Measurements from ENCODE around the gene TSC2. TPM values are rescaled to one million over a fixed set of nuclear protein-coding genes. Genes with fewer than 3 reads are reported as not detected.
A peak's percentile ranks its signal among the peaks of the same experiment; 100 is the strongest.

TSC2 gene
- total RNA-seq (133 TPM), polyA plus RNA-seq (10 to 100 TPM; 22.7 to 26.6 (median 26.4) TPM)

DNA sequence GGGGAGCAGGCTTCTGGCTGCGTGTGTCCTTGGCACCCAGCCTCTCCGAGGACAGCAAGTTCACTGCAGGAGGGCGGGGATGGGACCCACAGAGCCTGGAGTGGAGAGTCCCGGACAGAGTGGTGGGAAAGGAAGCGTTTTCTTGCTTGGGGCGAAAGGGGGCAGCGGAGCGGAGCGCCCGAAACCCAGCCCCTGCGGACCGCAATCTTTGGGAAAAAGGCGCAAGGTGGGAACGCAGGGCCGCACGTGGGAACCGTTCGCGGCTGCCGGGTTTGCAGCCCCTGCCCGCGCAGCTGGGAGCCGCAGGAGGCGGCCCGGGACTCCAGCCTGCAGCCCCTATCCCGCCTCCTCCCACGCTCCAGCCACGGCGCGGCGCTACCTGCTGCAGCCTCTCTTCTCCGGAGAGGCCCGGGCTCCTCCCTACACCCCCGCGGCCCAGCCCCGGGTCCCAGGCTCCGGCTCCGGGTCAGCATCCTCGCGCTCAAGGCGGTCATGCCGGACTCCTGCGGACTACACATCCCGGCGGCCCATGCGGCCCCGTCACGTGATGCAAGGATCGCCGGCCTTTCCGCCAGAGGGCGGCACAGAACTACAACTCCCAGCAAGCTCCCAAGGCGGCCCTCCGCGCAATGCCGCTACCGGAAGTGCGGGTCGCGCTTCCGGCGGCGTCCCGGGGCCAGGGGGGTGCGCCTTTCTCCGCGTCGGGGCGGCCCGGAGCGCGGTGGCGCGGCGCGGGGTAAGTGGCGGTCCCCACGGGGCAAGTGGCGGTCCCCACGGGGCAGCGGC, at the start of gene TSC2, which contains the start of gene NTHL1:
Gene TSC2, plus strand, starts transcription at position 656 of the 786 bp plus-strand sequence. CDS start 631 bp downstream, outside the sequence.
Gene NTHL1, minus strand, starts transcription at position 505 of the 786 bp plus-strand sequence. Its CDS starts 11 bp downstream, at position 494.
- no peaks in the 10 kb centered on the region for H3K9me3 ChIP-seq (ENCODE audit: control insufficient read depth in 2 of 2, low read length in 2 of 2)
- H3K27ac ChIP-seq (ENCODE audit: insufficient read depth, low read length, poor library complexity, severe bottlenecking) = peak within 1 kb of the TSS; percentile 65
- ATAC-seq (ENCODE audit: low read depth in 2 of 2) (peak; percentile 94 to 97), DNase-seq (peak; percentile 90 to 96 (median 92))
- H3K27me3 ChIP-seq (ENCODE audit: control insufficient read depth, insufficient read depth, low read length) = no peaks in the 10 kb centered on the region
- H3K36me3 ChIP-seq (ENCODE audit: control insufficient read depth, insufficient read depth, low read length) = peaks cover 3% of the 10 kb centered on the region
- Mint-ChIP-seq H3K27me3 (no peaks in the 10 kb centered on the region), H3K4me1 (peaks cover 4 to 22% (median 7%) of the 10 kb centered on the region in 4 donors), H3K27ac (peak within 1 kb of the TSS; percentile 74 to 86 (median 74)), H3K4me3 (peak within 1 kb of the TSS; percentile 93 to 96 (median 94)), H3K9me3 (no peaks in the 10 kb centered on the region), H3K36me3 (no peaks in the 10 kb centered on the region)
- H3K4me3 ChIP-seq (ENCODE audit: low read depth, low read length) = peak within 1 kb of the TSS; percentile 83
- H3K4me1 ChIP-seq (ENCODE audit: control insufficient read depth, insufficient read depth, low read length, poor library complexity, severe bottlenecking) = peaks cover 18% of the 10 kb centered on the region

DNA sequence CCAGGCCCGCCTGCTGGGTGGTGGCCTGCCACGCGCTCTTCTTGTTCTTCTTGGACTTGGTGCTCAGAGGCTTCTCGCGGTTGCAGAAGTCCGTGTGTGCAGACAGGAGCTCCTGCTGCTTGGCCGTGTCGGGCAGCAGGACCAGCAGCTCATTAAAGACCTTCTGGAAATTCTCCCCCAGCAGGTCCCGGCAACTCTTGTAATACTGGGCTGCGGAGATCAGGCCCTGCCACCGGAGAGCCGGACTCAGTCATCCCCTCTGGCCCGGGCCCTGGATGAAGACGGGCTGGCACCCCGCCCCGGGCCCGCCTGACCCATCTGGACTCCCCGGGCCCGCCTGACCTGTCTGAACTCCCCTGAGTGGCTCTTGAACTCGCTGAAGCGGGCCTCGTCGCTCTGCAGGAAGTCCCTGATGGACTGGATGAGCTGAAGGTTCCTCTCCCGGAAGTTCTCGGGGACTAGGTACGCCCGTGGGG, 49.4 kb upstream of the TSC2 start:
- H3K36me3 Mint-ChIP-seq = peaks cover 9% of the 10 kb centered on the region
- no peak overlapping the region for H3K4me3 Mint-ChIP-seq
- Histone ChIP-seq H3K9me3 (ENCODE audit: control insufficient read depth in 2 of 2, low read length in 2 of 2) (no peaks in the 10 kb centered on the region), H3K27ac (ENCODE audit: insufficient read depth, low read length, poor library complexity, severe bottlenecking) (no peak overlapping the region), H3K4me3 (ENCODE audit: low read depth, low read length) (no peak overlapping the region), H3K4me1 (ENCODE audit: control insufficient read depth, insufficient read depth, low read length, poor library complexity, severe bottlenecking) (no peaks in the 10 kb centered on the region), H3K27me3 (ENCODE audit: control insufficient read depth, insufficient read depth, low read length) (no peaks in the 10 kb centered on the region), H3K36me3 (ENCODE audit: control insufficient read depth, insufficient read depth, low read length) (peaks cover 23% of the 10 kb centered on the region)
- peaks cover 5% of the 10 kb centered on the region for H3K27me3 Mint-ChIP-seq
- peaks cover 0 to 6% (median under 1%) of the 10 kb centered on the region in 4 donors for H3K4me1 Mint-ChIP-seq
- no peaks in the 10 kb centered on the region for H3K9me3 Mint-ChIP-seq
- peak overlapping the region in 1 of 3 donors; percentile 9 for H3K27ac Mint-ChIP-seq
- ATAC-seq (ENCODE audit: low read depth in 2 of 2) = no peak
- no peak for DNase-seq

DNA sequence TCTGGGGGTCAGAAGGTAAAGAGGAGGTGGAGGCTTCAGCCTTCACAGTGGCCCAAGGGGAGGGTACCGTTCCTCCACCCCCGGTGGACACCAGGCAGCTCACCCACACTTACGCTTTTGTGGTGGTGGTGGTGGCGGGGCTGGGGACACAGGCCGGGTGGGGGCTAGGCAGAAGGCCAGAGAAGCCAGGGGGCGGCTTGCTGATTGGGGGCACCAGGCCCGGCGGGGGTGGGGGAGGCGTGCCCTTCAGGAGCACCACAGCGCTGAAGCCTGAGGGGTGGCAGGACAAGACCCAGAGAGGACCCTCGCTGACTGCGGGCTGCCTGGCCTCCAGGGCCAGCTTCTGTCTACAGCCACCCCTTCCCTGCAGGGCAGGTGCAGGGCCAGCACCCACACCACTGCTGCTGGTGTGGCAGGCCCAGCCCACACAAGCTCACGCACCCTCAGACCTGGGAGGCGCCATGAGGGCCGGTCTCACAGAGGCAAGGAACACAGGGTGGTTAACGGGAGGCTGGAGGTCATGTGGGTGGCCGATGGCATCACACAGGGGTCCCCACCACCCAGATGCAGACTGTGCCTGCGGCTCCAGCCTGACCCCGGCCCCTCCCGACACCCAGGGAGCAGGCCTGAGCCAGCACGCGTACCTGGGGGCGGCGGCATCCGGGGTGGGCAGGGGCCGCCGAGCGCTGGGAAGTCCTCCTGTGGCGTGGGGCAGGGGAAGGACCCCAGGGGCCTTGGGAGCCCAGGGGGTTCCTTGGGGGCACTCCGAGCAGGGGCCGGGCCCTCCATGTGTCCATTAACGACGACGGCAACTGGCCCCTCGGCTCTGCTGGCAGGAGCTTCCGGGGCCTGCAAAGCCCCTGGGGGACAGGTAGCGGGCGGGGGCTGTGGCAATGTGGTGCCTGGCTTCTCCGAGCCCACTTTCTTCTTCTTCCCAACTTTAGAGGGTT, 48.7 kb upstream of the TSC2 start:
- Histone ChIP-seq H3K4me1 (ENCODE audit: control insufficient read depth, insufficient read depth, low read length, poor library complexity, severe bottlenecking) (peaks cover 5% of the 10 kb centered on the region), H3K9me3 (ENCODE audit: control insufficient read depth in 2 of 2, low read length in 2 of 2) (no peaks in the 10 kb centered on the region), H3K27me3 (ENCODE audit: control insufficient read depth, insufficient read depth, low read length) (no peaks in the 10 kb centered on the region), H3K36me3 (ENCODE audit: control insufficient read depth, insufficient read depth, low read length) (peaks cover 23% of the 10 kb centered on the region), H3K4me3 (ENCODE audit: low read depth, low read length) (no peak overlapping the region), H3K27ac (ENCODE audit: insufficient read depth, low read length, poor library complexity, severe bottlenecking) (no peak overlapping the region)
- H3K4me3 Mint-ChIP-seq = no peak overlapping the region
- ATAC-seq (ENCODE audit: low read depth in 2 of 2) = no peak
- DNase-seq = no peak
- no peak overlapping the region for H3K27ac Mint-ChIP-seq
- H3K9me3 Mint-ChIP-seq = no peaks in the 10 kb centered on the region
- no peaks in the 10 kb centered on the region for H3K27me3 Mint-ChIP-seq
- H3K4me1 Mint-ChIP-seq = peaks cover 0 to 5% (median under 1%) of the 10 kb centered on the region in 4 donors
- H3K36me3 Mint-ChIP-seq = peaks cover 9% of the 10 kb centered on the region

DNA sequence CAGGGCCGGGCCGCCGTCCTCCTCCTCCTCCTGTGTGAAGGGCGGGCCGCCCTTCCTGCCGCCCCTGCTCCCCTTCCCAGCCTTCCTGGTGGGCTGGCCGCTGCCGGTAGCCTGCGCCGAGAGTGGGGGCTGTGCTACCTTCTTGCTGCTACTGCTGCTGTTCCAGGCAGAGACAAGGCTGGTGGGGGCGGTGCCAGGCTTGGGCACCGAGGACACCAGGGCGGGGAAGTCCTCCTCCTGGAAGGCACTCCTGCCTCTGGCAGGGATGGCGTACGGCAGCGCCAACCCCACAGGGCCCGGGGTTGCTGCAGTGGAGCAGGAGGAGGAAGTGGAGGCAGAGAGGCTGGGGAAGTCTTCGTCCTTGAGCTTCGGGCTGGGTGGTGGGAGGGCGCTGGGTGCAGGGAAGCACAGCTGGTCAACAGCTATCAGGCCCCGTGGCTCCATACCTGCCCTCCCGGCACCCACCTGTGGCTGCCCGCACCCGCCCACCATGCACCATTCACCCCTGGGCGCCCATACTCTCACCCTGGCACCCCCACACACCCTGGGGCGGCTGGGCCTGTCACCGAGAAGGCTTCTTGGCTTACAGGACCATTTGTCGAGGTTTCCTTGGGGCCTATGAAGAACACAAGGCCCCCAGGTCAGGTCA, 47.8 kb upstream of the TSC2 start:
- DNase-seq = no peak
- peaks cover 9% of the 10 kb centered on the region for H3K36me3 Mint-ChIP-seq
- Histone ChIP-seq H3K36me3 (ENCODE audit: control insufficient read depth, insufficient read depth, low read length) (peaks cover 23% of the 10 kb centered on the region), H3K27ac (ENCODE audit: insufficient read depth, low read length, poor library complexity, severe bottlenecking) (no peak overlapping the region), H3K27me3 (ENCODE audit: control insufficient read depth, insufficient read depth, low read length) (no peaks in the 10 kb centered on the region), H3K4me3 (ENCODE audit: low read depth, low read length) (no peak overlapping the region), H3K4me1 (ENCODE audit: control insufficient read depth, insufficient read depth, low read length, poor library complexity, severe bottlenecking) (peaks cover 9% of the 10 kb centered on the region), H3K9me3 (ENCODE audit: control insufficient read depth in 2 of 2, low read length in 2 of 2) (no peaks in the 10 kb centered on the region)
- no peak overlapping the region for H3K4me3 Mint-ChIP-seq
- no peaks in the 10 kb centered on the region for H3K9me3 Mint-ChIP-seq
- no peak for ATAC-seq (ENCODE audit: low read depth in 2 of 2)
- peaks cover 0 to 10% (median under 1%) of the 10 kb centered on the region in 4 donors for H3K4me1 Mint-ChIP-seq
- H3K27ac Mint-ChIP-seq = no peak overlapping the region
- H3K27me3 Mint-ChIP-seq = no peaks in the 10 kb centered on the region

DNA sequence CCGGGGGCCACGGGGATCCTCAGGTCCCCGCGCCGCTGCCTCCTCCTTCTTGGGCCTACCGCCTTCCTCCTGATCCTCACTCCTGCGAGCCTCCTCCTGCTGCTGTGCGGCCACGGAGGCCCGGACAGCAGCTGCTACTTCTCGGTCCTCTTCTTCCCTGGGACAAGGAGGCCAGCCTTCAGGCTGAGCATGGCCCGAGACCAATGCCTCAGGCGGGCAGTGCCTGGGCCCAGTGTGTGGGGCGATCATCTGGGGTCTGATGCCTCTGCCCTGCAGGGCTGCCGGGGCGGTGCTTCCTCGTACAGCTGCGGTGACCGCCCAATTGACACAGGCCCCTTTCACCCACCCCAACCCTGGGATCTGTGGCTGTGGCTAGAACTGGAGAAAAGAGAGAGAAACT, 46.8 kb upstream of the TSC2 start:
- peaks cover 23% of the 10 kb centered on the region for H3K36me3 ChIP-seq (ENCODE audit: control insufficient read depth, insufficient read depth, low read length)
- no peak for DNase-seq
- H3K4me1 Mint-ChIP-seq = peaks cover 0 to 13% (median 4%) of the 10 kb centered on the region in 4 donors

DNA sequence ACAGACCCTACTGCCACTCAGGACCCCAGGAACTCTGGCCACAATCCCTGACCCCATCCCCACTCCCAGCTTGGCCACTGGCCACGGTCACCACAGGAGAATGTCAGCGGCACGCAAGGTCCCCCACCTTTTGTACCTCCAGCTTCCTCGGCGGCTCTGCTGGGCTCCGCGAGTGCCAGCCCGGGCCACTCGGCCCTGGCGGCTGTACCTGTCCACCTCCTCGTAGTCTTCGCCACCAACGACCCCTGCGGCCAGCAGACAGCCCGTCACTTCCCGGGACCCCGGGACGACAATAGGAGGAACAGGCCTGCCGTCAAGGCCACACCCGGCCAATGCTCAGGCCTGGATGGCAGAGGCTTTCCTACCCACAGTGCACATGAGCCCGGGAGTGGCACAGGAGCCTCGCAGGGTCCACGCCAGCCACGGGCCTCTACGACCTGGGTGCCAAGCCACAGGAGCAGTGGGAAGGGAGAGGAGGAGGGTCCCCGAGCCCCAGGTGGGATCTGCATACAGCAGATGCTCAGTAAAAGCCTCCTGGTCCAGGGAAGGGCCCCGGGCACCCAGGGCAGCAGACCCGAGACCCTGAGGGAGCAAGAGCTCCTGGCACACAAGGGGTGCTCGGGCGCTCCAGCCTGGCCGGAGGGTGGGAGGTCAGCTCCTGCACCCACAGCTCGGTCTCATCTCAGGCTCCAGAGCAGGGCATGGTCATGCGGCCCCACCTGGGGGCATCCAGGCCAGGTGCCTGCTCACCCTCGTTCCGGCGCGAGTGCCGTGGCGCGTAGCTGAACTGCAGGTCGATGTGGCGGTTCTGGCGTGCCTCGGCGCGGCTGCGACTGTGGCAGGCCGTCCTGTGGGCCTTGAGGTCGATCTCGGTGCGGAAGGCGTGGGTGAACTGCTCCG, 46.1 kb upstream of the TSC2 start:
- DNase-seq (no peak), ATAC-seq (ENCODE audit: low read depth in 2 of 2) (no peak)
- peaks cover 13% of the 10 kb centered on the region for H3K4me1 ChIP-seq (ENCODE audit: control insufficient read depth, insufficient read depth, low read length, poor library complexity, severe bottlenecking)
- H3K27ac Mint-ChIP-seq = no peak overlapping the region
- peaks cover 9% of the 10 kb centered on the region for H3K36me3 Mint-ChIP-seq
- H3K9me3 ChIP-seq (ENCODE audit: control insufficient read depth in 2 of 2, low read length in 2 of 2) = no peaks in the 10 kb centered on the region
- no peak overlapping the region for H3K4me3 ChIP-seq (ENCODE audit: low read depth, low read length)
- H3K9me3 Mint-ChIP-seq = no peaks in the 10 kb centered on the region
- H3K4me3 Mint-ChIP-seq = no peak overlapping the region
- no peak overlapping the region for H3K27ac ChIP-seq (ENCODE audit: insufficient read depth, low read length, poor library complexity, severe bottlenecking)
- H3K27me3 Mint-ChIP-seq = no peaks in the 10 kb centered on the region
- H3K4me1 Mint-ChIP-seq = peaks cover 0 to 19% (median 7%) of the 10 kb centered on the region in 4 donors
- H3K27me3 ChIP-seq (ENCODE audit: control insufficient read depth, insufficient read depth, low read length) = no peaks in the 10 kb centered on the region
- peaks cover 23% of the 10 kb centered on the region for H3K36me3 ChIP-seq (ENCODE audit: control insufficient read depth, insufficient read depth, low read length)

More for the DNA sequence above, 46.8 kb upstream of the TSC2 start:
- no peaks in the 10 kb centered on the region for H3K9me3 ChIP-seq (ENCODE audit: control insufficient read depth in 2 of 2, low read length in 2 of 2)
- H3K4me3 ChIP-seq (ENCODE audit: low read depth, low read length) = no peak overlapping the region
- H3K27me3 ChIP-seq (ENCODE audit: control insufficient read depth, insufficient read depth, low read length) = no peaks in the 10 kb centered on the region
- H3K4me1 ChIP-seq (ENCODE audit: control insufficient read depth, insufficient read depth, low read length, poor library complexity, severe bottlenecking) = peaks cover 13% of the 10 kb centered on the region
- no peaks in the 10 kb centered on the region for H3K27me3 Mint-ChIP-seq
- no peak overlapping the region for H3K27ac Mint-ChIP-seq
- no peak overlapping the region for H3K27ac ChIP-seq (ENCODE audit: insufficient read depth, low read length, poor library complexity, severe bottlenecking)
- ATAC-seq (ENCODE audit: low read depth in 2 of 2) = no peak
- H3K9me3 Mint-ChIP-seq = no peaks in the 10 kb centered on the region
- H3K36me3 Mint-ChIP-seq = peaks cover 9% of the 10 kb centered on the region
- no peak overlapping the region for H3K4me3 Mint-ChIP-seq
